HepG2 (cell line): ENCODE measurements around the gene MFSD11. TPM values are rescaled to one million over a fixed set of nuclear protein-coding genes. Genes with fewer than 3 reads are reported as not detected.

Experiments used
- ARID5B ChIP-seq: IDR thresholded peaks from 2 replicates; pipeline ENCODE4 v1.4.0; 2020; ENCODE audit warnings: mild to moderate bottlenecking, missing genetic modification reagents
- GFI1 ChIP-seq: sonication (generic); formaldehyde crosslinking; IDR thresholded peaks from 2 replicates; pipeline ENCODE4 v1.5.0; 2020; ENCODE audit warnings: missing genetic modification reagents, mild to moderate bottlenecking, borderline replicate concordance
- NR3C1 ChIP-seq: sonication (generic); formaldehyde crosslinking; IDR thresholded peaks from 2 replicates; pipeline ENCODE4 v1.4.0; 2020; ENCODE audit warnings: missing genetic modification reagents
- RAD21 ChIP-seq: fragments of 450-650 bp; formaldehyde crosslinking; IDR thresholded peaks from 2 replicates; pipeline ENCODE4 v1.5.0; 2020; ENCODE audit warnings: mild to moderate bottlenecking
- SRSF9 ChIP-seq: fragments of 200-400 bp; formaldehyde crosslinking; IDR thresholded peaks from 2 replicates; pipeline ENCODE4 v1.6.1; 2018; ENCODE audit warnings: borderline replicate concordance, mild to moderate bottlenecking, low read depth, low read length; ENCODE audit not compliant: insufficient read depth, poor library complexity, severe bottlenecking
- ZNF121 ChIP-seq: sonication (generic); formaldehyde crosslinking; IDR thresholded peaks from 2 replicates; pipeline ENCODE4 v1.5.0; 2020; ENCODE audit warnings: mild to moderate bottlenecking, missing genetic modification reagents
- ZNF282 ChIP-seq: fragments of 450-650 bp; IDR thresholded peaks from 2 replicates; pipeline ENCODE4 v1.6.1; 2018; ENCODE audit not compliant: partially characterized antibody
- polyA plus RNA-seq, 8 experiments: library from polyadenylated mRNA; depleted of rRNA in 3 of 8; stranded (reverse) in 7 of 8; unstranded in 1 of 8; fragments of >200 nt; fragmentation: Illumina TruSeq in 4 of 8; extraction: Trizol in 4 of 8; gene quantifications; 2 replicates each; pipeline versions ENCODE4 v1.2.1 to v1.2.3, GENCODE V29; 2011 to 2016; ENCODE audit warnings: low read depth in 4 of 8, missing spikeins in 1 of 8, mixed read lengths in 1 of 8; ENCODE audit not compliant: insufficient read depth in 1 of 8
- total RNA-seq, 5 experiments: library from RNA; depleted of rRNA; stranded (reverse); fragments of >200 nt; fragmentation: Illumina TruSeq; extraction: Trizol; gene quantifications; 2 replicates each; pipeline ENCODE4 v1.2.3, GENCODE V29; 2016; ENCODE audit warnings: low read depth in 1 of 5
- TF ChIP-seq, protein P1 (sequence below): conservative IDR thresholded peaks from 2 replicates; pipeline ENCODE4 v1.6.1; 2018; ENCODE audit warnings: missing genetic modification reagents
- TF ChIP-seq, protein P2 (sequence below): sonication (generic); formaldehyde crosslinking; conservative IDR thresholded peaks from 2 replicates; pipeline ENCODE4 v1.8.0; 2022; ENCODE audit warnings: low read depth, missing genetic modification reagents
- TF ChIP-seq, protein P3 (sequence below): sonication (generic); formaldehyde crosslinking; IDR thresholded peaks from 2 replicates; pipeline ENCODE4 v1.4.0; 2020; ENCODE audit warnings: missing genetic modification reagents, borderline replicate concordance

MFSD11 gene
- total and polyA plus RNA-seq, 2 of the 13 experiments (the other 11 are each of a cell fraction or from before 2014, with no cell fraction given): 26.1 to 36.3 TPM

- TF ChIP-seq NR3C1 (no peak), SRSF9 (no peak), ZNF282 (no peak), ZNF121 (CRISPR knock-in tag) (peak; percentile 61), RAD21 (CRISPR knock-in tag) (peak; percentile 59; the same call in 1 of the 2 replicates), GFI1 (0 out of 2 replicates have a peak, but pooled peaks have one; percentile 29), ARID5B (CRISPR knock-in tag) (peak; percentile 30; the same call in 1 of the 2 replicates)
- TF ChIP-seq, protein P1, sequence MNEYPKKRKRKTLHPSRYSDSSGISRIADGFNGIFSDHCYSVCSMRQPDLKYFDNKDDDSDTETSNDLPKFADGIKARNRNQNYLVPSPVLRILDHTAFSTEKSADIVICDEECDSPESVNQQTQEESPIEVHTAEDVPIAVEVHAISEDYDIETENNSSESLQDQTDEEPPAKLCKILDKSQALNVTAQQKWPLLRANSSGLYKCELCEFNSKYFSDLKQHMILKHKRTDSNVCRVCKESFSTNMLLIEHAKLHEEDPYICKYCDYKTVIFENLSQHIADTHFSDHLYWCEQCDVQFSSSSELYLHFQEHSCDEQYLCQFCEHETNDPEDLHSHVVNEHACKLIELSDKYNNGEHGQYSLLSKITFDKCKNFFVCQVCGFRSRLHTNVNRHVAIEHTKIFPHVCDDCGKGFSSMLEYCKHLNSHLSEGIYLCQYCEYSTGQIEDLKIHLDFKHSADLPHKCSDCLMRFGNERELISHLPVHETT (CRISPR knock-in tag): peak; percentile 46; the same call in 1 of the 2 replicates
- TF ChIP-seq, protein P2, sequence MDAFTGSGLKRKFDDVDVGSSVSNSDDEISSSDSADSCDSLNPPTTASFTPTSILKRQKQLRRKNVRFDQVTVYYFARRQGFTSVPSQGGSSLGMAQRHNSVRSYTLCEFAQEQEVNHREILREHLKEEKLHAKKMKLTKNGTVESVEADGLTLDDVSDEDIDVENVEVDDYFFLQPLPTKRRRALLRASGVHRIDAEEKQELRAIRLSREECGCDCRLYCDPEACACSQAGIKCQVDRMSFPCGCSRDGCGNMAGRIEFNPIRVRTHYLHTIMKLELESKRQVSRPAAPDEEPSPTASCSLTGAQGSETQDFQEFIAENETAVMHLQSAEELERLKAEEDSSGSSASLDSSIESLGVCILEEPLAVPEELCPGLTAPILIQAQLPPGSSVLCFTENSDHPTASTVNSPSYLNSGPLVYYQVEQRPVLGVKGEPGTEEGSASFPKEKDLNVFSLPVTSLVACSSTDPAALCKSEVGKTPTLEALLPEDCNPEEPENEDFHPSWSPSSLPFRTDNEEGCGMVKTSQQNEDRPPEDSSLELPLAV (CRISPR knock-in tag): no peak
- TF ChIP-seq, protein P3, sequence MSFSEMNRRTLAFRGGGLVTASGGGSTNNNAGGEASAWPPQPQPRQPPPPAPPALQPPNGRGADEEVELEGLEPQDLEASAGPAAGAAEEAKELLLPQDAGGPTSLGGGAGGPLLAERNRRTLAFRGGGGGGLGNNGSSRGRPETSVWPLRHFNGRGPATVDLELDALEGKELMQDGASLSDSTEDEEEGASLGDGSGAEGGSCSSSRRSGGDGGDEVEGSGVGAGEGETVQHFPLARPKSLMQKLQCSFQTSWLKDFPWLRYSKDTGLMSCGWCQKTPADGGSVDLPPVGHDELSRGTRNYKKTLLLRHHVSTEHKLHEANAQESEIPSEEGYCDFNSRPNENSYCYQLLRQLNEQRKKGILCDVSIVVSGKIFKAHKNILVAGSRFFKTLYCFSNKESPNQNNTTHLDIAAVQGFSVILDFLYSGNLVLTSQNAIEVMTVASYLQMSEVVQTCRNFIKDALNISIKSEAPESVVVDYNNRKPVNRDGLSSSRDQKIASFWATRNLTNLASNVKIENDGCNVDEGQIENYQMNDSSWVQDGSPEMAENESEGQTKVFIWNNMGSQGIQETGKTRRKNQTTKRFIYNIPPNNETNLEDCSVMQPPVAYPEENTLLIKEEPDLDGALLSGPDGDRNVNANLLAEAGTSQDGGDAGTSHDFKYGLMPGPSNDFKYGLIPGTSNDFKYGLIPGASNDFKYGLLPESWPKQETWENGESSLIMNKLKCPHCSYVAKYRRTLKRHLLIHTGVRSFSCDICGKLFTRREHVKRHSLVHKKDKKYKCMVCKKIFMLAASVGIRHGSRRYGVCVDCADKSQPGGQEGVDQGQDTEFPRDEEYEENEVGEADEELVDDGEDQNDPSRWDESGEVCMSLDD: peak; percentile 39; the same call in 1 of the 2 replicates
These were observed 23.0 kb upstream of the MFSD11 start (continued) for GRCh38 chr17:76714822-76715495.
